PFSK-1 (cell line): Measurements from ENCODE around the gene PPARG.

Source experiments
- FOXP2 ChIP-seq: optimal IDR thresholded peaks from 2 replicates; pipeline ENCODE3; 2011; ENCODE audit warnings: borderline replicate concordance, control low read depth, inconsistent platforms; ENCODE audit not compliant: insufficient read depth; ENCODE audit errors: extremely low read length, extremely low read depth
- POLR2AphosphoS5 ChIP-seq: IDR thresholded peaks from 2 replicates; pipeline ENCODE4 v1.6.1; 2012; ENCODE audit warnings: low read depth, mild to moderate bottlenecking, control low read depth, low read length, moderate library complexity
- SIN3A ChIP-seq: IDR thresholded peaks from 2 replicates; pipeline ENCODE4 v1.6.1; 2012; ENCODE audit warnings: mild to moderate bottlenecking, low read length, moderate library complexity, borderline replicate concordance; ENCODE audit not compliant: insufficient read depth
- TAF1 ChIP-seq: IDR thresholded peaks from 2 replicates; pipeline ENCODE4 v1.6.1; 2012; ENCODE audit warnings: low read length, control low read depth, borderline replicate concordance; ENCODE audit not compliant: insufficient read depth
- TF ChIP-seq, protein P1 (sequence below), 2 experiments: IDR thresholded peaks; 2 replicates each; pipeline versions ENCODE4 v1.6.1 to v1.8.0; 2011 to 2012; ENCODE audit warnings: low read depth in 2 of 2, low read length in 2 of 2, control low read depth in 1 of 2, inconsistent platforms in 1 of 2, mild to moderate bottlenecking in 1 of 2, moderate library complexity in 1 of 2; ENCODE audit not compliant: insufficient read depth in 1 of 2

PPARG gene

DNA sequence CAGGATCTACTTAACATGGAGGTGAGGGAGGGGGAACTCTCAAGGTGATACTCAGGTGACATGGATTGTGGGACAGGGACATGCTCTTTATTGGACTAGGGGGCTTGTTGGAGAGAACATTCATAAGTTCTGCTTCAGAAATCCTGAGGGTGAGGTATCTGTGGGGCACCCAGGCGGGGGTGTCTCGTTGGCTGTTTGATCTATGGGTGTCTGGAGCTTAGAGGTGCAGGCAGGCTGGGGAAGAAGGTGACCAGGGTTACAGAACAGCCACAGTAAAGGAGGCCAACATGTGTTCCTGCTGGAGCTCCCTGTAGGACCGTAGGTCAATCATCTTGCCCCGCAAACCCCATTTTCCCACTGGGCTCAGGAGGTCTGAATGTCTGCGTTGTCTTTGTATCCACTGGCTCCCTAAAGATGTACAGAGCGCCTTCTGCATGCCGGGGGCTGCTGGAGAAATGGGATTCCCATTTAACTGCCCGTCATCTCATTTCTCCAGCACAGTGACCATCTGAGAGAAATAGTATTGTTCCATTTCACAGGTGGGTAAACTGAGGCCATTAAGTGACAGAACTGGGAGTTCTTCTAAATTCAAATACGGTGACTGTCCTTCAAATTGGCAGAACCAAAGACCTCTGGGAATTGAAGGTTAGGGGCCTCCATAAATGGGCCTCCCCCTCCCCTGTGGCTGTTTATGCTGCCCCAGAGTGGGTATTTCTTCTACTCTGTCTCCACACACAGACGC lies 155.1 kb downstream of the PPARG start:
- TF ChIP-seq, protein P1, sequence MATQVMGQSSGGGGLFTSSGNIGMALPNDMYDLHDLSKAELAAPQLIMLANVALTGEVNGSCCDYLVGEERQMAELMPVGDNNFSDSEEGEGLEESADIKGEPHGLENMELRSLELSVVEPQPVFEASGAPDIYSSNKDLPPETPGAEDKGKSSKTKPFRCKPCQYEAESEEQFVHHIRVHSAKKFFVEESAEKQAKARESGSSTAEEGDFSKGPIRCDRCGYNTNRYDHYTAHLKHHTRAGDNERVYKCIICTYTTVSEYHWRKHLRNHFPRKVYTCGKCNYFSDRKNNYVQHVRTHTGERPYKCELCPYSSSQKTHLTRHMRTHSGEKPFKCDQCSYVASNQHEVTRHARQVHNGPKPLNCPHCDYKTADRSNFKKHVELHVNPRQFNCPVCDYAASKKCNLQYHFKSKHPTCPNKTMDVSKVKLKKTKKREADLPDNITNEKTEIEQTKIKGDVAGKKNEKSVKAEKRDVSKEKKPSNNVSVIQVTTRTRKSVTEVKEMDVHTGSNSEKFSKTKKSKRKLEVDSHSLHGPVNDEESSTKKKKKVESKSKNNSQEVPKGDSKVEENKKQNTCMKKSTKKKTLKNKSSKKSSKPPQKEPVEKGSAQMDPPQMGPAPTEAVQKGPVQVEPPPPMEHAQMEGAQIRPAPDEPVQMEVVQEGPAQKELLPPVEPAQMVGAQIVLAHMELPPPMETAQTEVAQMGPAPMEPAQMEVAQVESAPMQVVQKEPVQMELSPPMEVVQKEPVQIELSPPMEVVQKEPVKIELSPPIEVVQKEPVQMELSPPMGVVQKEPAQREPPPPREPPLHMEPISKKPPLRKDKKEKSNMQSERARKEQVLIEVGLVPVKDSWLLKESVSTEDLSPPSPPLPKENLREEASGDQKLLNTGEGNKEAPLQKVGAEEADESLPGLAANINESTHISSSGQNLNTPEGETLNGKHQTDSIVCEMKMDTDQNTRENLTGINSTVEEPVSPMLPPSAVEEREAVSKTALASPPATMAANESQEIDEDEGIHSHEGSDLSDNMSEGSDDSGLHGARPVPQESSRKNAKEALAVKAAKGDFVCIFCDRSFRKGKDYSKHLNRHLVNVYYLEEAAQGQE (IDR thresholded peaks at IDR 0.05; ENCODE audit: insufficient read depth in 1 of 2, low read depth in 2 of 2, low read length in 2 of 2), result no peak
- TF ChIP-seq FOXP2, result no peak
- TF ChIP-seq TAF1, result no peak
- no peak for TF ChIP-seq SIN3A
- no peak for TF ChIP-seq POLR2AphosphoS5

- TF ChIP-seq TAF1 (no peak), SIN3A (no peak), POLR2AphosphoS5 (no peak), FOXP2 (no peak)
- TF ChIP-seq, protein P1 (IDR thresholded peaks at IDR 0.05; ENCODE audit: insufficient read depth in 1 of 2, low read depth in 2 of 2, low read length in 2 of 2), result no peak
Measured at GRCh38 chr3:12444582-12445471, 156.0 kb downstream of the PPARG start.

DNA sequence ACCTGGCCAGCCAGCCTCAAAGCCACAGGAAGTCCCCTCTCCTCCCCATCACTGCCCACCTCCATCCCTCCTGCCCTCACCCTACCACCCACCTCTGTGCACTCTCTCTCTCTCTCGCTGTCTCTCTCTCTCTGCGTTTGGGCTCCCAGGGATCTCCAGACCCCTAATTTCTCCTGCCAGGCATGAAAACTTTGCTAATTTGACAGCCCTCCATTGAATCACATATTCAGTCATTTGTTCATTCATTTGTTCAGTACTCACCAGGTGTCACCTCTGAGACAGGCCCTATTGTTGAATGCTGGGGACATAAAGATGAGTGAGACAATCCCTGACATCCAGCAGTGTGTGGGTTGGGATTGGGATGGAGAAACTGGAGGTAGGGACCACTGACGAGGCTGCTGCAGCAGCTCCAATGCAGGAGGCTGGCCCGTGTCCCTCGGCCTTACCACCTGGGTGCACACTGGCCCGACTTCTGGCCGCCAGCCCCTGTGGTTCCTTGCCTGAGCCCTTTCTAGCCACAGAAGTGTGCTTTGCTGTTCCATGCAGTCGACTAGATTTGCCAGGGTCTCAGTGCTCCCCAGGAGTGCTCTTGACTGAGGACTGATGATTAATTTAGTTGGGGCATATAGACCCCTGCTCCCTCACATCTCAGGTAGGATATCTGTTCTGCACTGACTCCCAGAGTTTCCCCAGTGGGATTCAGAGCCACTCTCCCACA lies 156.8 kb downstream of the PPARG start:
- TF ChIP-seq FOXP2, result no peak
- no peak for TF ChIP-seq TAF1
- TF ChIP-seq SIN3A, result no peak
- TF ChIP-seq, protein P1 (IDR thresholded peaks at IDR 0.05; ENCODE audit: insufficient read depth in 1 of 2, low read depth in 2 of 2, low read length in 2 of 2), result no peak
- TF ChIP-seq POLR2AphosphoS5, result no peak

DNA sequence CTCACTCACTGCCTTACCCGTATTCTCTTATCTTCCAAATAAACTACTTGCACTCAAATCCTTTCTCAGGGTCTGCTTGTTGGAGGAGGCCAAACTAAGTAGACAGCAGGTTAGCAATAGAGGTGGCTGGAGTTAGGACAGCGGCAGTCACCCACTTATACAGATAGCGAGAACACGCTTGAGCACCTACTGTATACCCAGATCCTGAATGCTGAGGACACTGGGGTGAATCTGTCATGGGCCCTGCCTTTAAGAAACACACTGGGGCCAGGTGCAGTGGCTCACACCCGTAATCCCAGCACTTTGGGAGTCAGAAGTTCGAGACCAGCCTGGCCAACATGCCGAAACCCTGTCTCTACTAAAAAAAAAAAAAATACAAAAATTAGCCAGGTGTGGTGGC lies 157.4 kb downstream of the PPARG start:
- TF ChIP-seq, protein P1 (IDR thresholded peaks at IDR 0.05; ENCODE audit: insufficient read depth in 1 of 2, low read depth in 2 of 2, low read length in 2 of 2), result no peak
- TF ChIP-seq POLR2AphosphoS5 (no peak), SIN3A (no peak), FOXP2 (no peak), TAF1 (no peak)
